IPS-18c (cell line): ENCODE results near the gene HERC4.
"Not testable (repeated sequence)": the region's sequence is repeated elsewhere in the genome, so short reads cannot be mapped to it uniquely, and the experiment has no call there.

Experiments
- H3K4me3 ChIP-seq: 2 replicates; pipeline ENCODE4 v1.7.0; 2013; ENCODE audit warnings: low read depth, mild to moderate bottlenecking, low read length, moderate library complexity; ENCODE audit not compliant: insufficient read depth
- H3K9me3 ChIP-seq: one replicate; pipeline ENCODE4 v1.6.1; 2013; ENCODE audit warnings: mild to moderate bottlenecking, low read length, moderate library complexity; ENCODE audit not compliant: control insufficient read depth, insufficient read depth

Gene HERC4

GRCh38 chr10:68075550-68076004, 494 bp upstream of the HERC4 start:
- no peaks in the 10 kb centered on the region for H3K9me3 ChIP-seq
- H3K4me3 ChIP-seq = no peak overlapping the region; the same call in 1 of the 2 replicates

DNA sequence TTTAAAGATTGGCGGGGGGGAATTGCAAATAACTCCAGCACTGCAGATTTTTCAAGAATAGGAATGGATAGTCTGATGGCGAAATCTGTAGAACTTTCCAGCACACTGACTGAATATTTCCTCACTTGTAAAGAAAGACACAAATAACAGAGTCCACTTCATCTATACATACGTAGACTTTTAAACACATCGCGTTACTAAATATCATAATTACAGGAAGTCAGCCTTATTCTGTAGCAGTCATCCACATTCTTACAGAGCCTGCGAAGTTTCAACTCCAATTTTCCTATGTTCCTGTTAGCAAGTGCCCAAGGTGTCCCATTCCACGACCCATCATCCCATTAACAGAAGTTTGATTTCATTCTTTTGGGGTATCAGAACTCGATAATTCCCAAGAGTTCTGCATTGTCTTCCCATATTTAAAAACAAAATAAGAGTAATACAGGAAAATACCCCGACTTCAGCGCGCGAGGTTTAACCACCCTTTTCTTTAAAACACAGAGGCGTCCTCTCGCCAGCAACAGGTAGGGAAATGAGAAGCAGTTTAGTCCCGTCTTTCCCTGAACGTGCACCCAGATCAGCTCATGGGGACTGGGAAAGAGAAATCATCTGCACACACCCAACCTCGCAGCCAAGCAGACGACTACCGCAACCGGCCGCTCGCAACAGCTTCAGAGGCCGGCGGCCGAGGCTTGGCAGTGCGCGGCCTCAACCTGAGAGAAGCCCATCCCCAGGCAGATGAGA, 880 bp downstream of the HERC4 start:
- H3K4me3 ChIP-seq = peak overlapping the region; percentile 93
- no peaks in the 10 kb centered on the region for H3K9me3 ChIP-seq

- H3K4me3 ChIP-seq = peak overlapping the region; percentile 93; the same call in 1 of the 2 replicates
These were observed 1.5 kb downstream of the HERC4 start for GRCh38 chr10:68073631-68074030.

GRCh38 chr10:68067508-68067907, 7.6 kb downstream of the HERC4 start:
- no peaks in the 10 kb centered on the region for H3K9me3 ChIP-seq
- H3K4me3 ChIP-seq = no peak overlapping the region

More at GRCh38 chr10:68073631-68074030, 1.5 kb downstream of the HERC4 start:
- no peaks in the 10 kb centered on the region for H3K9me3 ChIP-seq

- Histone ChIP-seq H3K4me3 (no peak overlapping the region), H3K9me3 (no peaks in the 10 kb centered on the region)
These were observed 8.1 kb downstream of the HERC4 start for GRCh38 chr10:68067029-68067428.

GRCh38 chr10:68053553-68053952, 21.5 kb downstream of the HERC4 start:
- H3K9me3 ChIP-seq = no peaks in the 10 kb centered on the region

GRCh38 chr10:68052463-68052862, 22.6 kb downstream of the HERC4 start:
- H3K4me3 ChIP-seq = no peak overlapping the region
- no peaks in the 10 kb centered on the region for H3K9me3 ChIP-seq

More at GRCh38 chr10:68053553-68053952, 21.5 kb downstream of the HERC4 start:
- no peak overlapping the region for H3K4me3 ChIP-seq

- no peaks in the 10 kb centered on the region for H3K9me3 ChIP-seq
These were observed 25.6 kb downstream of the HERC4 start for GRCh38 chr10:68049289-68050078.

DNA sequence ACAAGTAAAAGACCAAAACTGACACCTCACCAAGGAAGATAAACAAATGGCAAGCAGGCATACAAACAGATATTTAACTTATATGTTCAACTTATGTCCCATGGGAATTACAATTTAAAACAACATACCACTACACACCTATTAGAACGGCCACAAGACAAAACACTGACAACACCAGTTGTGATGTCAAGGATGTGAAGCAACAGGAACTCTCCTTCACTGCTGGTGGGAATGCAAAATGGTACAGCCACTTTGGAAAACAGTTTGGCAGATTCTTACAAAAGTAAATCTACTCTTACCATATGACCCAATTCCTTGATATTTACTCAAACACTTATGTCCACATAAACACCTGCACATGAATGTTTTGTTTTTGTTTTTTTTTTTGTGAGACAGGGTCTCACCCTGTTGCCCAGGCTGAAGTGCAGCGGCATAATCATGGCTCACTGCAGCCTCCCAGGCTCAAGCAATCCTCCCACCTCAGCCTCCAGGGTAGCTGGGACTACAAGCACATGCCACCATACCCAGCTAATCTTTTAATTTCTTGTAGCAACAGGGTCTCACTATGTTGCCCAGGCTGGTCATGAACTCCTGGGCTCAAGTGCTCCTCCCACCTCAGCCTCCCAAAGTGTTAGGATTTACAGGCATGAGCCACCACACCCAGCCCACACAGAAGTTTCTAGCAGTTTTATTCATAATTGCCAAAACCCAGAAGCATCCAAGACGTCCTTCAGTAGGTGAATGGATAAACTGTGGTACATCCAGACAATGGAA, 27.3 kb downstream of the HERC4 start:
- no peak overlapping the region for H3K4me3 ChIP-seq

More at GRCh38 chr10:68049289-68050078, 25.6 kb downstream of the HERC4 start:
- no peak overlapping the region for H3K4me3 ChIP-seq

DNA sequence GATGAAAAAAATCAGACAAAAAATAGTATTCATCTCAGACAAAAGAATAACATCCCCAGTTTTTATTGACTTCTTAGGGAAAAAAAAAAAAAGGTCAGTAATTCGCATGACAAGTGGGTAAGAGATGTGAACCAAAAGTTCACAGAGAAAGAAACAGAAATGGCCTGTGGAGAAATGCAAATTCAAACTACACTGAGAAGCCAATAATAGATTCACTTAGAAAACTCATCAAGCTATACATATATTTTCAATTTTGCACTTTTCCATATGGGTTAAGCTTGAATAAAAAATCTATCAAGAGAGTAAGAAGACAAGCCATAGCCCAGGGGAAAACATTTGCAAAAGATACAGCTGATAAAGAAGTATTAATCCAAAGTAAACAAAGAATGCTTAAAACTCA, 28.0 kb downstream of the HERC4 start:
- Histone ChIP-seq H3K4me3 (no peak overlapping the region), H3K9me3 (no peaks in the 10 kb centered on the region)

More for the DNA sequence above, 27.3 kb downstream of the HERC4 start:
- H3K9me3 ChIP-seq = no peaks in the 10 kb centered on the region

DNA sequence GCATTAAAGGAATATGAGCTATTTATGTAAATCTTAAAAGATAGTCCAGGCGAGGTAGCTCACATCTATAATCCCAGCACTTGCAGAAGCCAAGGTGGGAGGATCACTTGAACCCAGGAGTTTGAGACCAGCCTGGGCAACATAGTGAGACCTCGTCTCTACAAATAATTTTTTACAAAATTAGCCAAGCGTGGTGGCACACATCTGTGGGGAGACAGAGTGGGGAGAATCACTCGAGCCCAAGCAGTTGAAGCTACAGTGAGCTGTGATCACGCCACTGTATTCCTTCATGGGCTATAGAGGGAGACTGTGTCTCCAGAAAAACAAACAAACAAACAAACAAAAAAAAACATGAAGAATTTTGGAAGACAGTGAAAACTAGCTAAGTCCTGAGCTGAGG, 28.4 kb downstream of the HERC4 start:
- Histone ChIP-seq H3K9me3 (no peaks in the 10 kb centered on the region), H3K4me3 (no peak overlapping the region)

DNA sequence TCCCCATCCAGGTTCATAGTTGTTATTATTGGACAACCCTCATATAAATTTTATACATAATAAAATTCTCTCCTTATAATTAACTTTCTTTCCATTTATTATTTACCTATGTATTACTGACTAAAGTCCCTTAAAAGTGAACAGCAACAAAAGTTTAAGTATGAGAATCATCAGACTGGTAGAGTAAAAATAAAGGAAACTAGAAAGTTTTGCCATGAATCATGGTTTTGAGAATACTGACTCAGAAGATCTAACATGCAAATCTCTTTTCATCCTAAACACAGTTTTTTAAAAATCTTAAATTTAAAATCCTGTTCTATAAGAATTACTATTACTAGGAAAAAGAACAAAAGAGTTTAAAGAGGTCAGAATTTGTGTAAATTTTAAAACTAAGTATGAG, 32.1 kb downstream of the HERC4 start:
- no peaks in the 10 kb centered on the region for H3K9me3 ChIP-seq

GRCh38 chr10:68032113-68032512, 43.0 kb downstream of the HERC4 start:
- Histone ChIP-seq H3K9me3 (no peaks in the 10 kb centered on the region), H3K4me3 (no peak overlapping the region)

More for the DNA sequence above, 32.1 kb downstream of the HERC4 start:
- H3K4me3 ChIP-seq = no peak overlapping the region

DNA sequence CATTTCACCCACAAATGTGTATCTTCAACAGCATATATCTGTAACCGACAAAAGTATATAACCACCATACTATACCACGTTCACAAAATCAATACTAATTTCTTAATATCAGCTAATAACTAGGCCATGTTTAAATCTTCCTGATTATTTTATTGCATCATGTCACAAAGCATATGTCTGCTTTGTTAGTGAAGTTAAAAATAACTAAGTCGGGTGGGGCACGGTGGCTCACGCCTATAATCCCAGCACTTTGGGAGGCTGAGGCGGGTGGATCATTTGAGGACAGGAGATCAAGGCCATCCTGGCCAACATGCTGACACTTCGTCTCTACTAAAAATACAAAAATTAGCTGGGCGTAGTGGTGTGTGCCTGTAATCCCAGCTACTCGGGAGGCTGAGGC, 47.7 kb downstream of the HERC4 start:
- Histone ChIP-seq H3K4me3 (no peak overlapping the region), H3K9me3 (no peaks in the 10 kb centered on the region)

DNA sequence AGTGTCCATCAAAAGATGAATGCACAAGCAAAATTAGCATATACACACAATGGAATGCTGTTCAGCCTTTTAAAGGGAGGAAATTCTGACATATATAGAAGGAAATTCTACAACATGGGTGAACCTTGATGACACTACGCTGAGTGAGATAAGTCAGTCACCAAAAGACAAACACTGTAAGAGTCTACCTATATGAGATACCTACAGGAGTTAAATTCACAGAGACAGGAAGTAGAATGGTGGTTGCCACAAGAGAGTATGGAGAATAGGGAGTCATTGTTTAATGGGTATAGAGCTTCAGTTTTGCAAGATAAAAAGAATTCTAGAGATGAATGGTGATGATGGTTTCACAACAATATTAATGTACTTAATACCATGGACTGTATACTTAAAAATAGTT, 51.8 kb downstream of the HERC4 start:
- Histone ChIP-seq H3K9me3 (no peaks in the 10 kb centered on the region), H3K4me3 (no peak overlapping the region)

DNA sequence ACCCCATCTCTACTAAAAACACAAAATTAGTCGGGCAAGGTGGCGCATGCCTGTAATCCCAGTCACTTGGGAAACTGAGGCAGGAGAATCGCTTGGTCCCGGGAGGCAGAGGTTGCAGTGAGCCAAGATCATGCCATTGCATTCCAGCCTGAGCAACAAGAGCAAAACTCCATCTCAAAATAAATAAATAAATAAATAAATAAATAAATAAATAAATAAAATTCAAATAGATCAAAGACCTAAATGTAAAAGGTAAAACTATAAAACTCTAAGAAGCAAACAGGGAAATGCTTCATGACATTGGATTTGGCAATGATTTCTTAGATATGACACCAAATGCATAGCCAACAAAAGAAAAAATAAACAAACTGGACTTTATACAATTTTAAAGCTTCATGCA, 52.8 kb downstream of the HERC4 start:
- H3K4me3 ChIP-seq, H3K9me3 ChIP-seq: not testable (repeated sequence)

DNA sequence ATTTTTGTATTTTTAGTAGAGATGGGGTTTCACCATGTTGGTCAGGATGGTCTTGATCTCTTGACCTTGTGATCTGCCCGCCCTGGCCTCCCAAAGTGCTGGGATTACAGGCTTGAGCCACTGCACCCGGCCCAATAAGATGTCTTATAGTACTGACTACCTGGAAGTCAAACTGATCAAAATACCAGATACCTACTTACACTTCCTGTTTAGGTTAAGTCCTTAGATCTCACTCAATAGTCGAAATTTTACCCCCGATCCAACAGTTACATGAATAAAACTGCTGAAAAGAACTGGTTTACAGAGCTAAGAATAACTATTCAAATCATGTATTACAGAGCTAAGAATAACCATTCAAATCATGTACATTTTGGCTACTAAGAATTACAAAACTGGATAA, 58.6 kb downstream of the HERC4 start:
- H3K9me3 ChIP-seq, H3K4me3 ChIP-seq: not testable (repeated sequence)
